Prostate gland (tissue), 2 donors: ENCODE measurements around the gene CNDP1.

Experiments
- CTCF ChIP-seq, 4 experiments: fragments of 200-600 bp in 2 of 4; fragments of 450-650 bp in 2 of 4; sonication (generic) in 2 of 4; IDR thresholded peaks; 1 replicate in 3 of 4; 2 replicates in 1 of 4; pipeline ENCODE4 v1.5.1; 2016 to 2019; ENCODE audit warnings: antibody characterized with exemption in 4 of 4, mild to moderate bottlenecking in 2 of 4, moderate library complexity in 2 of 4
- POLR2AphosphoS5 ChIP-seq: sonication (generic); formaldehyde crosslinking; IDR thresholded peaks from one replicate; pipeline ENCODE4 v1.6.1; 2017; ENCODE audit warnings: antibody characterized with exemption

- TF ChIP-seq POLR2AphosphoS5 (no peak), CTCF (IDR thresholded peaks at IDR 0.05) (no peak)
These were observed 96.5 kb downstream of the CNDP1 start for GRCh38 chr18:74630804-74631203.
